Left colon (tissue), 2 donors: ENCODE data around the gene HECTD1. TPM values are rescaled to one million over a fixed set of nuclear protein-coding genes. Genes with fewer than 3 reads are reported as not detected.

Source experiments
- ATAC-seq: fragments of 200-7000 bp; cut with Tn5 transposase; one replicate; pipeline ENCODE4 v1.9.1; 2020; ENCODE audit warnings: mild to moderate bottlenecking, moderate library complexity
- DNase-seq, 2 donors: peaks; one replicate each; pipeline ENCODE4 v3.0.0-alpha.2; 2020
- intact Hi-C, 2 donors: fragments of 100-400 bp; cut with DNase I in 1 of 2; cut with micrococcal nuclease in 1 of 2; formaldehyde crosslinking; loops; one replicate each; pipeline versions ENCODE4 v1.11.2 to v1.14.0; 2022; cut with DNase I, micrococcal nuclease
- total RNA-seq, 2 donors: library from RNA; stranded (reverse); fragmentation: NEBNext Ultra II Directional; extraction: Animal tissue kit (Norgen Biotek cat#: 25700); gene quantifications; one replicate each; pipeline ENCODE4 v1.2.1, GENCODE V29; 2021
- donor health status: DM: no; HTN: no; CAD: no.
- donor health status: DM: yes; HTN: yes; CAD: no.

Gene HECTD1
- total RNA-seq, 2 donors from 2014 or later = 129 to 142 TPM

- DNase-seq = no peak
- intact Hi-C loops = no loop called here
- no peak for ATAC-seq
Measured at GRCh38 chr14:31172084-31172483, 35.5 kb downstream of the HECTD1 start.

- ATAC-seq = no peak
- DNase-seq = no peak
- intact Hi-C loops = no loop called here
Measured at GRCh38 chr14:31170411-31170810, 37.2 kb downstream of the HECTD1 start.

GRCh38 chr14:31169877-31170276 lies 37.7 kb downstream of the HECTD1 start:
- intact Hi-C loops = no loop called here
- DNase-seq = no peak
- no peak for ATAC-seq

GRCh38 chr14:31167032-31167431 lies 40.6 kb downstream of the HECTD1 start:
- DNase-seq (no peak), ATAC-seq (no peak)
- intact Hi-C loops = no loop called here

- intact Hi-C loops = no loop called here
- DNase-seq = no peak
- no peak for ATAC-seq
Measured at GRCh38 chr14:31166271-31166561, 41.4 kb downstream of the HECTD1 start.

- intact Hi-C loops = no loop called here
- DNase-seq = no peak
- ATAC-seq = peak; percentile 28
Measured at GRCh38 chr14:31164115-31164514, 43.5 kb downstream of the HECTD1 start.

- ATAC-seq (no peak), DNase-seq (no peak)
- intact Hi-C loops = no loop called here
Measured at GRCh38 chr14:31162910-31163649, 44.5 kb downstream of the HECTD1 start.

- no peak for ATAC-seq
- intact Hi-C loops = no loop called here
- DNase-seq = no peak
Measured at GRCh38 chr14:31161274-31161673, 46.3 kb downstream of the HECTD1 start.

- ATAC-seq (no peak), DNase-seq (no peak)
- intact Hi-C loops = no loop called here
Measured at GRCh38 chr14:31159682-31160296, 47.8 kb downstream of the HECTD1 start.

GRCh38 chr14:31154956-31155355 lies 52.6 kb downstream of the HECTD1 start:
- no peak for DNase-seq
- intact Hi-C loops = no loop called here
- ATAC-seq = no peak

GRCh38 chr14:31142455-31143087 lies 65.0 kb downstream of the HECTD1 start:
- no peak for DNase-seq
- intact Hi-C loops = no loop called here
- no peak for ATAC-seq

GRCh38 chr14:31139301-31139847 lies 68.2 kb downstream of the HECTD1 start:
- no peak for DNase-seq
- intact Hi-C loops = loop anchor here in 1 of 2 donors (10.0 kb wide), 1 partner anchor 215 kb away; no protein-coding TSS in a partner anchor
- no peak for ATAC-seq

- intact Hi-C loops = loop anchor here in 1 of 2 donors (10.0 kb wide), 1 partner anchor 216 kb away; no protein-coding TSS in a partner anchor
- DNase-seq (no peak), ATAC-seq (no peak)
Measured at GRCh38 chr14:31138301-31138700, 69.3 kb downstream of the HECTD1 start.

GRCh38 chr14:31137214-31137889 lies 70.2 kb downstream of the HECTD1 start:
- DNase-seq = no peak
- peak; percentile 86 for ATAC-seq
- intact Hi-C loops = loop anchor here in 1 of 2 donors (10.0 kb wide), 1 partner anchor 217 kb away; no protein-coding TSS in a partner anchor

- intact Hi-C loops = loop anchor here in 1 of 2 donors (10.0 kb wide), 1 partner anchor 222 kb away; no protein-coding TSS in a partner anchor
- ATAC-seq = no peak
- DNase-seq = no peak
Measured at GRCh38 chr14:31133133-31133532, 74.5 kb downstream of the HECTD1 start.

GRCh38 chr14:31128601-31129526 lies 78.7 kb downstream of the HECTD1 start:
- no peak for DNase-seq
- intact Hi-C loops = no loop called here
- no peak for ATAC-seq

GRCh38 chr14:31127690-31128089 lies 79.9 kb downstream of the HECTD1 start:
- intact Hi-C loops = no loop called here

GRCh38 chr14:31126680-31127079 lies 80.9 kb downstream of the HECTD1 start:
- DNase-seq = no peak
- intact Hi-C loops = no loop called here
- ATAC-seq = no peak

More at GRCh38 chr14:31127690-31128089, 79.9 kb downstream of the HECTD1 start:
- no peak for DNase-seq
- ATAC-seq = peak; percentile 95
